Medulla oblongata (tissue), 1 donor: ENCODE data around the gene MAGI2.
"Not testable (repeated sequence)": the region's sequence is repeated elsewhere in the genome, so short reads cannot be mapped to it uniquely, and the experiment has no call there.

Experiments used
- DNase-seq: peaks from one replicate; pipeline ENCODE4 v3.0.0-alpha.2; 2015; ENCODE audit errors: extremely low spot score

Gene MAGI2

DNA sequence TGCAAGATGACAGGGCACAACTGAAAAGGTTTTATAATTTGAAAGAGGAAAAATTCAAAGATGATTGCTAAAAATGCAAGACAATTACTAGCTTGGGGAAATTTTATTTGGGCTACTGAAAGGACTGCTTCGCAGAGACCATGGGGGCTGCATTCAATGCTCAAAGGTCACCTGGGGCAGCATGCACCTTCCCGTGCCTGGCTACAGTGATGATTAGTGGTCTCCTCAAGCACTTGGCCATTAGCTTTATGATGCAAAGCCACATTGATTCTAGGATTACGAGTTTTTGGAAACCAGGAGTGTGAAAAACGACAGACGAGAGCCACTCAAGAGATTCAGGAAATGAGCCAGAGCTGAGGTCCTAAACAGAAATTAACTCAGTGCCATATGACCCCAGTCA is 890.3 kb downstream of the MAGI2 start:
- DNase-seq: no peak

DNA sequence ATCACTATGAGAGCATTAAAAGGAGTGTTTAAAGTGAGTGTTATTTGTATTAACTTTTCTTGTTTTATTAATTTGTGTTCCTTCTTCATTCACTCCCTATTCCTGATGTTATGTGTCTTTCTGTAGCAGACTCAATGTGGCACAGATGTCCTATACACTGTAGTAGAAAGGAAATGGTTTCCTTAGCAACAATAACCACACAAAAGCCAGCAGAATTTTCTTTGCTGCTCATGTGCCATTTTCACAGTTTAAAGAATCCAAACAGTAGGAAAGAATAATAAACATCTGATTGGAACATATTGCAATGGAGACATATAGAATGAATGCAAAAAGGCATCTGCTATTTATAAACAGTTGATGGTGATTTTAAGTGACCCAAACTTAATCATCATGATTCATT is 891.3 kb downstream of the MAGI2 start:
- no peak for DNase-seq

DNA sequence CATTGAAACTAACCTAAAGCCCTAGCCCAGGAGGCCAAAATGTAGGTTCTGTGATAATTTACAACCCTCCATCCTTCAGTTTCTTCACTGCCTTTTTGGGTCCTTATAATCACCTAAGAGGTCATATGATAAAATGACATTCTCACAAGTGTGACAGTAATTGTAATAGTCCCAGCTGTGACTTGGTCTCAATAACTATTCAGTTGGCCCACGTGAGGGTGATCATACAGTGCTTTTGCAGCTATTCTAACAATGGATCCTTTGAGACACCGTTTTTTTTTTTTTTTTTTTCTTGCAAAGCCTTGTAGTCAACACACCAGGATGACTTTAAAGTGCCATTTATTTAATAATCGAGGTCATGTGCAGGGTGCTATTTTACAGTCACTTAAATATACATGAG is 894.9 kb downstream of the MAGI2 start:
- peak; percentile 81 for DNase-seq

DNA sequence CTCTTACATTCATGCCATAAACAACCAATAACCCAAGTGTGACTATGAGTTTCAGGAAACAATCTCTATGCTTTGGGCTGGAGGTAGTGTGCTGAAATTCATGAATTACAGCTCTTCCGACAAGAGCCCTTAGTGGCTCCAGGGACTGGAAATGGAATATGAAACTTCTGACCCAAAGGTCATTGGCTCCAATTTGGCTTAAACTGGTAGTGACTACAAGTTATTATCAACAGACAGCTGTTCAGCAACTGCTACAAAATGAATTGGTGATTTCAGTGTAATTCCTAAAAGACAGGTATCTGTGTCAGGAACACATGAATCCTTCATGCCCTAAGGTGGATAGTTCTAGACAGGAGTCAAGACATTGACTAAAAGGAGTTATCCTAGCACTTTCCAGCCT is 909.5 kb downstream of the MAGI2 start:
- DNase-seq: no peak

DNA sequence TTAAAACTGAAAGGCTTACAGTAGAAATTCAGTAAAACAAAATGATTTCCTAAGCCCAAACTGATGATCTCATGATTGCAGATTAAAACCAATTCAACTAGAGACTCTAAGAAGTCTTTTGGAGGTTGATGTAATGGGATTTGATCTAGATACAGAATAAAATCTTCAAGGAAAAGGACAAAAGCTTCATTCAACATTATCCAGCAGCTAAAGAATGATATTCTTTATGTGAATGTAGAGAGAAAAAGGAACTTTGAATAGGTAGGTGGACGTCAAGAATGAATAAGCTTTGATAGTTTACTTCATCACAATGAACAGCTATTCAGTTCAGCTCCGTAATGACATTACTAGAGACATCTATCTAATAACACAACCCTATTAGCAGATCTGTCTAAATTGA is 910.5 kb downstream of the MAGI2 start:
- DNase-seq: no peak

DNA sequence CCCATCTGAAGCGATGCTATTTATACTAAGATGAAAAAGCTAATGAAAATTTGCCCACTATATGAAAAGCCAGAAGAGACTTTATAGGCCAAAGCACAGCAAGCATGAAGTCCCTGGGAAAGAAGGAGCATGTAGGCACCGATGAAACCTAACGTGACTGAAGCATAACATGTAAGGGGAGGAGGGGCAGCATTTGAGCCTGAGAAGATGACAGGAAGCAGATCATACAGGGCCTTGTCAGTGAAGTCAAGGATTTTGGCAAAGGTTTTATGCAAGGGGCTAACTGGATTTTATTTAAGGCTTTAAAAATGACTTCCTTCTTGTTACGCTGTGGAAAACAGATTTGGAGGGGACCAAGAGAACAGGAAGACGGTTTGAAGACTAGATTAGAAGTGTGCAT is 910.9 kb downstream of the MAGI2 start:
- no peak for DNase-seq

DNA sequence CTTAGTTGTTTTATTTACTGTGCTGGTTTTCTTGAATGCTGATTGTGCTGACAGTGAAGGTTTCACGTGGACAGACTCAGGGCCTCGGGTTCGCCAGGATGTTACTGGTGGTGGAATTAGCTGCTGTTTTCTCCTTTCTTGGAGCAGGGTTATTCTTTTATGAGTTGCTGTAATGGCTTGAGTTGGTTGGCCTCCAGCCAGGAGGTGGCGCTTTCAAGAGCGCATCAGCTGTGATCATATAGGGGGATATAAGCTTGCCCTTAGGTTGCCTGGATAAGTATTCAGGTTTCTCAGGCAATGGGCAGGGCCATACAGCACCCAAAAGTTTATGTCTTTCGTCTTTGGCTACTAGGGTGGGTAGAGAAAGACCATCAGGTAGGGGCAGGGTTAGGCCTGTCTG is 913.6 kb downstream of the MAGI2 start:
- DNase-seq: no peak

DNA sequence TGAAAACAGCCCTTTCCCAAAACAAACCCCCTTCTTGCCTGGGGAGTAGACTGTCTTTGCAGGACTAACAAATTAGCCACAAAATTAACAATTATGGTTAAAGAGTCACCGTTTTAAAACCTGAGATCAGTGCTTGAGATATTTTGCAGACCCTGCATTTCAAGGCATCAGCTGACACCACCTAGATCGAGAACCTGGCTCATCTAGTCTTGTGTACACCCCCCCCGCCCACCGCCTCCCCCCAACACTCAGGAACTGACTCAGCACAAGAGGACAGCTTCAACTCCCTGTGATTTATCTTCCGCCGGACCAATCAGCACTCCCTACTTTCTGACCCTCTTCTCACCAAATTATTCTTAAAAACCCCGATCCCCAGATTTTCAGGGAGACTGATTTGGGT is 917.8 kb downstream of the MAGI2 start:
- no peak for DNase-seq

DNA sequence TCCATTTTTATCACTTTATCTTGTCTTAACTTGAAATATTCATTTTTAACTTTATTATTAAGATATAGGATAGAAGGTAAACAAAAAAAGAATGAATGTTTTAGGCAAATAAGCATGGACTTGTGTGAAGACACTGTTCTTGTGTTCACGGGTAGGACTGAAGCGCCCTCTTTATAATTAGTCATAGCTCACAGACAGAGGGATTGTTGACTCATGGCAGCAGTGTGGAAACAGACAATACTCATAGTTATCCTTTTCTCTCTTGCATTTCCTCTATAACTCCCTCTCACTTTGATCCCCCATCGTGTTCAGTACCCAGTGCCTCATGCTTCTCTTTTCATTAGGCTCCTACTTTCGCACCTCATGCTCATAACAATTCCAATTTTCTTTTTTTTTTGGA is 923.1 kb downstream of the MAGI2 start:
- peak; percentile 84 for DNase-seq

DNA sequence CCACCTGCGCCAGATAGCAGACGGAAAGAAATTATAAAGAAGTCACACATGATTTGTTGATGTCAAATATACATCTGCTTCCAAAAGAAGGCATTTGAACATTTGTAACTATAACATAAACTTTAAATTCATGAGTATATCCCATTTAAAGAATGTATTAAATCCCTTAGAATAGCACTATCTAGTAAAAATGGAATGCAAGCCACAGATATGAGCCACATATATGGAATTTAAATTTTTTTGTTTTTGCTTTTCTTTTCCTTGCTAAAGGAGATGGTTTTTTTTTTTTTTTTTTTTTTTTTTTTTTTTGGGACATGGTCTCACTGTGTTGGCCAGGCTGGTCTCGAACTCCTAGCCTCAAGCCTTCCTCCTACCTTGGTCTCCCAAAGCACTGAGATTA is 924.1 kb downstream of the MAGI2 start:
- no peak for DNase-seq

DNA sequence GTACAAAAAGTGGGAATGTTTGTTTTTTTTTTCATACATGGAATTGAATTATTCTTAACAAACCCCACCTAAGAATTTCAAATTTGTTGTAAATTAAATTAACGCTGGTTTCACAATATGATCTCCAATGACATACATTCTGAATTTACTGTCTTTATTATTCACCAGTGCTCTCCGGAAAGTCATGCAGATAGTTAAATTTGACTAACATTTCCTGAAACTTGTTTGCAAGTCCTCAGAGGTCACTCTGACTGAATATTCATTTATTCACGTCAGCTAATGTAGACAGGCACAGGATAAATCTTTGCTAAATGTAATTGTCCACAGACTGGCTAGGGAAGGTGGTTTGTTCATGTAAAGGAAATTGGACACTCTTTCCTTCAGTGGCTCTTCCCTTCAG is 924.5 kb downstream of the MAGI2 start:
- DNase-seq: no peak

DNA sequence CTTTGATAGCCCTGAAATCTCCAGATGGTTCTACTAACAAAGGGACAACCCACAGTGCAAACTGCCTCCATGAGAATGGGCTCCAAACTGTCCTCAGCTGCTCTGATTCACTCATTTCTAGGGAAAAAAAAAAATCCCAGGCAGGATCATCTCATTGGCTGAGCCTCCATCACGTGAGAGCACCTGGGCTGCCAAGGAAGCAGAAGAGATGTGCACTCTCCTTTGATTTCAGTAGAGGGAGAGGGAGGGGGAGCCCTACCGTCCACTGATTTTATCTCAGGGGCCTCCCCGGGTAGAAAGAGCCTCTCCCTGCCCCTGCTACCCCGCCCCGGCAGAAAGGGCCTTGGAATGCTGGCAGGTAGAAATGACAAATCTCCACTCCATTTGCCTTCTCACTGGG is 929.5 kb downstream of the MAGI2 start:
- DNase-seq: no peak

DNA sequence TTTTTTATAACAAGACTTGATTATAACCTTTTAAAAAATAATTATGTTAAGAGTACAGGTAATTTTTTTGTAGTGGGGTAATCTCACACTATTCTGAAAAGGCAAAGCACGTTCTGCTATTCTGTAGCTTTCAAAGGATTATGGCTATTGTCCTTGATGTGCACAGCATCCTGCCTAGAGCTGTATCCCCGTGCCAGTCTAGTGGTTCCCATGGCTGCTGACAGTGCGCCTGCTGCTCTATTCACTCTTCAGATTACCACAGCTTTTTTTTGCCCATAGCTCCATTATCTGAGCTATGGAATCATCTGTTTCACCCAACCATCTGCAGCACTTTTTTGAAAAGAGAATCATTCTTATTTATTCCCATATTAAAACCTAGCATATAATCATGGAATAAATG is 931.5 kb downstream of the MAGI2 start:
- DNase-seq: no peak

DNA sequence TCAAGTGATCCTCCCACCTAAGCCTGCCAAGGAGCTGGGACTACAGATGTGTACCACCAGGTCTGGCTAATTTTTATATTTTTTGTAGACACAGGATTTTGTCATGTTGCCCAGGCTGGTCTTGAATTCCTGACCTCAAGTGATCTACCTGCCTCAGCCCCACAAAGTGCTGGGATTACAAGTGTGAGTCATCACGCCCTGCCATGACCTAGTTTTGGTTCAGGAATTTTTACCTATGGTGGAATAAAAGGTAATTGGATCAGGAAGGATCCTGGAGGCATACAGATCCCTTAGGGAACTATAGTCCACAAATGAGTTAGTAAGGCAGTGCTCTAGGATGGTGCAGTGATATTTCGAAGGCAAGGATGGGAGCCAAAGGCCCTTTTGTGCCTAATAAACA is 937.0 kb downstream of the MAGI2 start:
- DNase-seq: no peak

DNA sequence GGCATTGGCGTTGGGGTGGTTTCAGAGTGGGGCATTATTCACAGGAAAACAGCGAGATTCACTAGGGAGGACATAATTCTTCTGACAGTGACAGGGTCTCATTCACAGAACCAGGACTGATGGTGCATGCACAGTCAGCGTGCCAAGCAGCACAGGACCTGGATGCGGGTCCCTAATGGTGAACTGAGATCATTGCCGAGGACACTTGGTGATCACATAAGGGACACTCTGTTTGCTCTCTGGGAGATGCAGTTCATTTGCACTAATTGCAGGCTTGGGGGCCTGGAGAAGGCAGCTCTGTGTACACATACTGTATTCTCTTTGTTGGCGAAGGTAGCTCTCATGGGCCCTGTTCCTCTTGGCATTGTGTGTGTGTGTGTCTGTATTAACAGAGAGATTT is 938.8 kb downstream of the MAGI2 start:
- peak; percentile 62 for DNase-seq

DNA sequence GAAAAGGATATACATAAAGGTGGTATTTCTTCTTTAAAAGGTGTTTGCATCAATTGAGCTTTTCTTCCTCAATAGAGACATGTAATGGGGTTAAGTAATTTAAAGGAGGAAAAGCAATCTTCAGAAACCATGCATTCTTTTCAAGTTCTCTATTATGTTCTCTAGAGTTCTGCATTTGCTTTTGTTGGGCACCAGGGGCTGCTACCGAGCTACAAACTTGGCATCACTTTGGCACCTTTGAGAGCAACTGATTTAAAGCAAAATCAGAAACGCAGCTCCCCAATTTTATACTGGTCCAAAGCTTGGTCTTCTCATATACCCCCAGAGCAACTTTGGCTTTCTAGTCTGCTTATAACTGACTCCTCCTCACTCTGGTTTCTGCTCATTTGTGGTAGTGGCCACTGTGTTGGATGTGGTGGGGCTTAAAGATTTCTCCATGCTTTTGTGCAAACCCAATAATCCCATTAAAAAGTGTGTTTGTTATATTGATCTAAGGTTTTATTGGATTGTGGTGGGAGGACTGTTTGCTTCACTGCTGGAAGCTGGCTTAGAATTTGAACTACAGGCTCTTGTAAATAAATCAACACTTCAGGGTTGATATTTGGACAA is 942.8 kb downstream of the MAGI2 start:
- DNase-seq: peak; percentile 80

DNA sequence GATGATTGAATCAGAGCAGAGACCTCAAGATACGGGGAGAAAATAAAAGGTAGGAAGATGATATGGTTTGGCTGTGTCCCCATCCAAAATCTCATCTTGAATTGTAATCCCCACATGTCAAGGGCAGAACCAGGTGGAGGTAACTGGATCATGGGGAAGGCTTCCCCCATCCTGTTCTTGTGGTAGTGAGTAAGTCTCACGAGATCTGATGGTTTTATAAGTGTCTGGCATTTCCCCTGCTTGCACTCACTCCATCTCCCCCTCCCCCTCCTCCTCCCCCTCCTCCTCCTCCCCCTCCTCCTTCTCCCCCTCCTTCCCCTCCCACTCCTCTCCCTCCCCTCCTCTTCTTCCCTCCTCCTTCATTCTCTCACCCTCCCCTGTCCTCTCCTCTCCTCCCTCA is 950.2 kb downstream of the MAGI2 start:
- not testable (repeated sequence) for DNase-seq

DNA sequence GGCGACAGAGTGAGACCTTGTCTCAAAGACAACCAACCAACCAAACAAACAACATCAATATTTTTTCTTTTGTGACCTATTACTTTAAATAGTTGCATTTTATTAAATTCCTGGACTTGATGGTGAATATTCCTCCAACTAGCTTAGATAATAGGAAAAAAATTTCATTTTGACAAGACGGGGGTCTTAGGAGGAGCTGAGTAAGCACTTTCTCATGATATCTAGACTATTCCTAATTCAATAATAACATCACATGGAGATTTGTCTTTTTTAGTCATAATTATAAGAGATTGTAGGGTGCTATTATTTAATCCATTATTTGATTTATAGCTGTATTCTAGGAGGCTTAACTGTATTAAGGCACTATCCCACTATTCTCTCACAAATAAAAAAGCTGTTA is 952.4 kb downstream of the MAGI2 start:
- DNase-seq: no peak

DNA sequence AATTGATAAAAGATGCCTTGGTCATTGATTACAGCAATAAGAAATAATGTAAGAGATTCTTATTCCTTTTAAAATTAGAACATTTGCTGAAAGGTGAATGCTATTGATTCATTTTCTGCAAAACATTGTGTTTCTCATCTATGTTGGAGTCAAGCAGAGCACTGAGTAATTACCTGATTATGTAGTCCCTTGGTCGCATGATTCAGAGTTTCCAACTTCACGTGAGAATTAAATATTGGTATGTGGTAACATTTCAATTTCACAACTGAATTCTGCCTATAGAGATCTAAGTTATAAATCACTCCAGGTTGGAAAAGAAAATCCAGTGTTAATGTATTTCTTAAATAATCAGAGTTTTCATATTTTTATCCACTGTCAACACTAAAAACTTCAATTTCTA is 953.5 kb downstream of the MAGI2 start:
- DNase-seq: no peak

DNA sequence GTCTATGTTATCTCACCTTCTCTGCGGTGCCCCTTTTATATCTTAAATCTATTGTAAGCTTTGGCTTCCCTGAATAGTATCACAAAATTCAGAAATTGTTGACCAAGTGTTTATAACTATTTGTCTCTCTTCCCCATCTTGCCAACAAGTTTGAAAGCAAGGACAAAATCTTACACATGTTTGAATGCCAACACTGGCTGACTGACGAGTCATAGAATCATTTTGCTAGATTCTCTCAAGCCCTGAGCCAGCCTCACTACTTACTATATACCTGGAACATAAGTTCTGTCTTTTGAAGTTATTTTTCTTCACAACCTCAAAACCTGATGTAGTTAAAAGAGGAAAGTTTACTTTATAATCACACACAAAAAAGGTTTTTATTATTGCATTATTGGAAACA is 954.2 kb downstream of the MAGI2 start:
- DNase-seq: no peak

DNA sequence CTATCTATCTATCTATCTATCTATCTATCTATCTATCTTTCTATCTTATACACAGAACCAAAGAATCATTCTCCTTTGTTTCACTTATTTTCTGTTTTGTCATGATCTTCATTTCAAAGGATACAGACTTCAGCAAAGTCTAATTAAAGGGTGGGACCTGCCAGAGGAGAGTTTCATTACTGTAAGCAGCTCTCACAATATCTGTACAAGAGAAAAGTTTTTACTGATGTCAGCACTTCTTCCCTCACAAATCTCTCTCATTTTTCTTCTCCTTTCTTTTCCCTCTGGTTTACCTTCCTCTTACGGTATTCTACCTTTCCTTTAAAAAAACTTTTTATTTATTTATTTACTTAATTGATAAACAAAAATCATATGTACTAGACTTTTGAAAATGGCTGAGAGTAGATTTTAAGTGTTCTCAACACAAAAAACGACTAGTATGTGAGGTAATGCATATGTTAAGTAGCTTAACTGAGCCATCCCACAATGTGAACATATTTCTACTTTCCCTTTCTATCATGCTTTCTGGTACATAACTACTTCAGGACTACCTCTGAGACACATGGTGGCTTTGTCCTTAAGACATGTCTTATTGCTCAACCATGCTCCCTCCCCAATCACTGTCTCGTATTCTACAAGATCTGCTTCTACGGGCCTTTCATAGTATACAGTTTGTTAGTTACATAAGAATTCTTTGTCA is 955.6 kb downstream of the MAGI2 start:
- DNase-seq: no peak

DNA sequence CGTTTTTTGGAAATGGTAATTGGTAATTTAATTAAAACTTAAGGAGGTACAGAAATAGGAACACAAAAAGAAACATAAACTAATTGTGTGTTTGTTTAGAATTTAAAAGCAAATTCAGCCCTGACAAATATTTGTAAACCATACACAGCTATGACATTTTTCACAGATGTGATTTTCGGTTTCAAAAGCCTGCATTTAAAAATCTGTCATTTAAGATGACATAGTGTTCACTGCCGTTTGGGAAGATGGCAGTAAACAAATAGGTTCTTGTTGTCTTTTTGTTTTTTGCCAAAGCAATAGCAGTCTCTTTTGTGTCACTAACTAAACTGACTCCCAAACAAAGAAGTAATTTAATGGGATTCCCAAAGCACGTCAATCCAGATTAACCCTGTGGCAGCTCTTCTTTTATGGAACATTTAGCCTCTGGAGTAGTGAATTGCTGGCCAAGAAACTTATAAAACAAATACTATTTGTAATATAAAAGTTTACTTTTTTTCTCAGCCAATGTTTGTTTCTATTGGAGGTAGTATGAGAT is 957.3 kb downstream of the MAGI2 start:
- DNase-seq: peak; percentile 75

DNA sequence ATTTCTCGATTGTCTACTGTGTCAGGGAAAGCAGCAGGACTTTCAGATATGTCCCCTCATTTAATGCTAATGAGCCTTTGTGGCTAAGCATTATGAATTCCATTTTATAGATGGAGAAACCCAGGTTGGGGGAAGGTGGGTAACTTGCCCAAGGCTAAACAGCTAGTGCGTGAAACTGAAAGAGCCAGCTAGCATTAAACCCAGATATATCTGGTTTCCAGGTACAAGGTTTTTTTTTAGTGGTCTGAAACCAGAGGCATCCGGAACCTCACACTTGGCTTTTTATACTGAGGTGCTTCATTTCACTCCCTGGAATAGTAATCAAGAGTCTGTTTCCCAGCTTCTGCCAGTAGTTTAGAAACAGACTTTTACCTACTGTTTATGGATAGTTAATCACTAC is 960.1 kb downstream of the MAGI2 start:
- DNase-seq: no peak

DNA sequence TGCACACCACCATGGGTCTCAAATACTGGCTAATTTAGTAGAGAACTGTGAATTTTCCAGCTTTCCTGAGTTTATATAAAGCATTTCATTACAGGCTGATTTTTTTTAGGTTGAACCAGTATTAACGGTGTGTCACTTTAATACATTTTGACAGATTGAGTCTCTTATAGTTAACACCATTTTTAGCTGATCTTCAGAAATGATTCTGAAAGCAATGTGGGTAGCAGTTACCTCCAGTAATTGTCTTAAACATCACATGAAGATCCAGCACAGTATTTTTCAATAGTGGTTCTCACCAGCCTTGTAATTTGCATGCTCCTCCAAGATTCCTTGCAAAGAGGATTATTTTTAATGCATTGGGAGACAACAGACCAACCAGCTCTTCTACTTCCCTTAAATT is 961.3 kb downstream of the MAGI2 start:
- DNase-seq: no peak
